GM03348 (cell line): ENCODE measurements around the gene POGZ.
"Not testable (repeated sequence)": the region's sequence is repeated elsewhere in the genome, so short reads cannot be mapped to it uniquely, and the experiment has no call there.

ENCODE experiments used
- DNase-seq: peaks from one replicate; pipeline ENCODE4 v3.0.0; 2012; ENCODE audit warnings: low spot score

Gene POGZ

DNA sequence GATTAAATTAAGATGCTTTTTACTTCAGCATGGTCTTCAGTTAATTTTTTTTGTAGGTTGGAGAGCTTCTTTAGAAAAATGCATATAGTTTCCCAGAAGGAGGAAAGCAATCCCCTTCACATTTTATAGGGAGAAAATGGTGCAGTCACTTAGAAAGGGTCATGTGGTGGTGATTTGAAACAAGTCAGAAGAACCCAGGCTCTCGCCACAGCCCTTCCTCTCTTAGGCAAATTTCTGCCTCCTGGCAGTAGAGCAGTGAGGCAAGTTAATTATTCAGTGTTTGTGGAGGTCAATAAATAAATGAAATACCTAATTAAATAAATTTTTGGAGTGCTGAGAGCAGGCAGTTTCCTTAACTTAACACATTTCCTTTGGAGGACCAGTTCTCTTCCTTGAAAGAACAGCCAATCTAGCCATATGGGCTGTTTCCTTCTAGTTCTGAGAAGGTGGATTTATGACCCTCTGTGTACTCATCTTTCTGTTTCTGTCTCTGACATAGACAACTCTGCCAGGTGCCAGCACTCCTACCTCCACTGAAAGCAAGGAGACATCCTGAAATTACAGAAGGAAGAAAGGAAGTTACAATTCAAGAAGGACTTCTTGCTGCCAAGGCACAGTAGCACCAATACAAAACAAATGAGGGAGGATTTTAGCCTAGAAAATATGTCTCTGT, 19.0 kb upstream of the POGZ start:
- DNase-seq = no peak

DNA sequence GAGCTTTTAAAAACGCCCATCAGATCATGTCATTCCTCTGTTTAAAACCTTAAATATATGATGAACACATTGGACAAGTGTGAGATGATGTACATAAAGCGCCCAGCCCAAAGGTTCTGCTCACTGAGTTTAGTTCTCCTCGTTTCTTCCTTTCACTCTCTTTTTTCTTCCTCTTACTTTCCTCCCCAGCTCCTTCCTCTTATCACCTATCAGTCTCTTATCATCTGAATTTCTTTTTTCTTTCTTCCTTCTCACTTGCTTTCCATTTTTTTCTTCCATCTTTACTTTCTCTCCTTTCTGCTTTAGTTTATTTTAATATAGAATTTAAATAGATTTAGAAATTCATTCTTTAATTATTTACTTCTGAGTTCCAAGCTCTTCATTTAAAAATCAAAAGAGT, 17.8 kb upstream of the POGZ start:
- DNase-seq = no peak

DNA sequence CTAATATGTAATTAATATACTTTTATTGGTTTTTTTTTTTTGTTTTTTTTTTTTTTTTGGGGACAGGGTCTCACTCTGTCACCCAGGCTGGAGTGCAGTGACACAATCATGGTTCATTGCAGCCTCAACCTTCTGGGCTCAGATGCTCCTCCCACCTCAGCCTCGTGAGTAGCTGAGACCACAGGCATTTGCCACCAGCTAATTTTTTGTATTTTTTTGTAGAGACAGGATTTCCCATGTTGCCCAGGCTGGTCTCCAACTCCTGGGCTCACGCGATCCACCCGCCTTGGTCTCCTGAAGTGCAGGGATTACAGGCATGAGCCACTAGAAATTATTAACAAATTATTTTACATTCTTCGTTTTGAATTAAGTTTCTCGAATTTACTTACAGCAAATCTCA, 16.8 kb upstream of the POGZ start:
- no peak for DNase-seq

DNA sequence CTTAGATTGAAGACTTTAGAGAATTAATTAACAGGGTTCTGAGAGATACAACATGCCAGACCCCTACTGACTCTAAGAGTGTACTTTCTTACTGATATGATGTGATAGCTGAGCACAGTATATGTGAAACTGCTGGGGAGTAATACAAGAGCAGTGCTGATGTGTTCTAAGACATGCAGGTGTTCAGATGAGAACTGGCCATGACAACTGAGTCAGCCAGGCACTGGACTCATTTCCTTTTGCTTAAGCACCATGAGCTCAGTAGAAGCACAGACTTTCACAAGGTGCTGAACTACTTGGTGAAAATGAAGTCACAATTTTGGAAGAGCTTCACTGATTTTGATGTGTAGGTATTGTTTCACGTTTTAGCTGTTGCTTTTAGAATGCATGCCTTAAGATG, 15.9 kb upstream of the POGZ start:
- DNase-seq = no peak

GRCh38 chr1:151474745-151475144, 15.5 kb upstream of the POGZ start:
- no peak for DNase-seq

DNA sequence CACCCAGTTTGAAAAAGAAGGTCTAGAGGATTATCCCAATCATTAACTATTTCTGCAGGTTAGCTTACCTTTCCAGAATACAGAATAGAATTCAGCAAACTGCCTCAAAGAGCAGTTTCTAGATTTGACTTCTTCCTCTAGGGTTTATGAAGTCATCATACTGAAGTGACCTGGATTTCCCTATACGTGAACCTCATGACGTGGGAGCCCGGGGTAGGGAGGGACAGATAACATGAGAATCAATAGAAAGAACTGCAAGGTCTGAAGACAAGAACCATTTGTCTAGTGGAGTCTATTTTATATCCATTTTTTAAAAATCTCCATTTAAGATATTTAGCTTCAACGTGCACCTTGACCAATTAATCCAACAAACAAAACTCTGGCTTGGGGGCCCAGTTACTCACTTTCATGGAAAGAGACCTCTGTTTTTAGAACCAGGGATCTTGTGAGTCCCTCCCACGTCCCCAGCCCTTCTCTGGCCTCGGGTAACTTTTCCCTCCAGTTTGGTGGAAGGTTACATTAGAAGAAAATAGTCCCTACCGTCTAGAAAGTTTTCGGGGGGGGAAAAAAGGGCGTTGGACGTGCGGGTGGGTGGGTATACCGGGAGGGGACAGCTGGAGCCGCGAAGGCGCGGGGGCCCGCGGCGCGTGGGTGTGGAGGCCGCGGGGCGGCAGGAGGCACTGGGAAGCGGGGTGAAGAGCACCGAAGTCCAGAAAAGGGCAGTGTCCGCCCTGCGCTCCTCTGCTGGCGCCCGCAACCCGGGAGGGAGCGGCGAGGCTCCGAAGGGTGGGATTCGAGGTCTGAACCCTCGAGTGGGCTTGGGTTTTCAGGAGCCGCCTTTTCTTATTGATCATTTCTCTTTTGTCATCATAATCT, 13.8 kb upstream of the POGZ start:
- peak; percentile 60 for DNase-seq

GRCh38 chr1:151465026-151465425, 5.7 kb upstream of the POGZ start:
- no peak for DNase-seq

- no peak for DNase-seq
Measured at GRCh38 chr1:151461694-151462093, 2.4 kb upstream of the POGZ start.

GRCh38 chr1:151458802-151459330, 428 bp downstream of the POGZ start:
- peak; percentile 92 for DNase-seq

DNA sequence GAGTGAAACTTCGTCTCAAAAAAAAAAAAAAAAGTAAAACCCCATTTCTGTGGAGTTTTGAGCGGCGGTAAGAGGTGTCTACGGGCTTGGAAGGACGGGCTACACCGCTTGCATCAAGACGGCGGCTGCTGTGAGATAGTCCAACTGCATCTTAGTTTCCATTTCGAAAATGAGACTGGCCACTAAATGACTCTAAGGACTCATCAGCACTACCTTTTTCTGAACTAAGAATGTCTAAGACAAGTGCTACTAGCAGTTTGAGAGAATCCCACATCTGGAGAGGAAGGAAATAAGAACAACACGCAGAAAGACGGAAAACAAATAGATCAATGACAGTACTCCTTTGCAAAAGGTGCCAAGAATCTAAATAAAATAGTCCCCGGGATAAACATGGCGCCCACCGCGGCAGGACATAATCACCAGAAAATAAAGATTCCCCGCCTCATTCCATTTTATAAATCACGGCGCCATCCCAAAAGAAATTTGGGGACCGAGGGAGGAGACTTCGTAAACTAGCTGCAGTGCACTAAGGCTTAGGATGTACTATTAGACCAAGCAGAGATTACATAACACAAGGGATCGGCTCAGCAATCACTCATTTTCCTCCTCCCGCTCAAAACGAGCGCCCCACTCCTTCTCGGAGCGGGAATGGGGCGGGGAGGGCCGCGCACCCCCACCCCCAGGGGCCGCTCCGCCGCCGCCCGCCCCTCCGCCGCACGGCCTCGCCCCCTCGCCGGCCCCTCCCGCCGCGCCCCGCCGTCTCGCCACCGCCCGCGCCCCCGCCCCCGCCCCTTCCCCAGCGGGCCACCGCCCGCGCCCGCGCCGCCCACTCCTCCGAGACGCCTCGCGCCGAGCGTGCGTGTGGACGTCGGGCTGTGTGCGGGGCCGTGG, 1.1 kb downstream of the POGZ start:
- DNase-seq = peak; percentile 91

- no peak for DNase-seq
Measured at GRCh38 chr1:151455966-151456365, 3.3 kb downstream of the POGZ start.

GRCh38 chr1:151455231-151455630, 4.1 kb downstream of the POGZ start:
- no peak for DNase-seq

GRCh38 chr1:151447696-151448095, 11.6 kb downstream of the POGZ start:
- no peak for DNase-seq

GRCh38 chr1:151444783-151445177, 14.5 kb downstream of the POGZ start:
- DNase-seq = no peak

DNA sequence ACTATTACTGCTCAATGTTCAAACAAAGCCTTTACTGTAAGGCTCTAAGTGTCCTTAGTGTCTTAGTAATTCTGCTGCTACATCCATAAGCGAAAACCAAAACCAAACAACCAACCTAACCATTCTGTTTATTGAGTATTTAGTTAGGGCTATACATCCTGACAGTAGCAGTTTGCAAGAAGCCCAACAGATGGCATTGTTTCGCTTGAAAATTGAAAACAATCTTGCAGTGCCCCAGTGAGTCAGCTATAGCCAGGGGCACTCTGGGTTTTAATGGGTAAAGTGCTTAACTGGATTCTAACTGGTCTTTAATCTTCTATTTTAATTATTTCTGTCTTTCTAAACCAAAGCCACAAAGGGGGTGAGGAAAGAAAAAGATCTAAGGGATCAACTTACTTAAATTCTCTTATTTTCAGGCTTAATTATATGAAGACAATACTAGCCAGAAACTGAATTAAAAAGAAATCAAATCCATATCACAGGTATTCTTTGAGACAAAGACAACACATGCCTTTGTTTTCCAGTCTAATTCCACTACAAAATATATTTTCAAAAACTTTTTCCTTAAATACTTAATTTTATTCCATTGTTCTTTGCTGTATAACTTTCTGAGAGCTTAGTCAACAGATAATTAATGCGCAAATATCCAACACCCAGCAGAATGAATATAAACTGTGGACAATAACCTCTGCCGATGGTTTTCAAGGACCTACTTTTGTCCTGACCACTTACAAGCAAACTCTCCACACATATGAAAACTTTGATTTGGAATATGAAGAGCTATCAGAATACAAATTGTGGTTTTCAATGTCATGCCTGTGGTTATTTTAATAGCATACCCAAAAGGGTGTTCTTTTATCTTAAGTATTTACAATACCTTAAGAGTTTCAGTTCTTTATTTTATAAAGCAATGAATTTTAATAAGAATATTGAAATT, 15.2 kb downstream of the POGZ start:
- DNase-seq = peak; percentile 88

DNA sequence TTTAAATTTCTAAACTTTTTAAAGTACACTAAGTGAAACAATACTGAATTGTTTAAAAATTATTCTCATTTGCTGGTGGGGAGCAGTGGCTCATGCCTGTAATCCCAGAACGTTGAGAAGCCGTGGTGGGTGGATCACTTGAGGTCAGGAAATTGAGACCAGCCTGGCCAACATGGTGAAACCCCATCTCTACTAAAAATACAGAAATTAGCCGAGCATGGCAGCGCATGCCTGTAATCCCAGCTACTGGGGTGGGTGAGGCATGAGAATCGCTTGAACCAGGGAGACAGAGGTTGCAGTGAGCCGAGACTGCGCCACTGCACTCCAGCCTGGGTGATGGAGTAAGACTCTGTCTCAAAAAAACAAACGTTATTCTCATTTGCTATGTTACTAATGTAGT, 21.9 kb downstream of the POGZ start:
- DNase-seq = not testable (repeated sequence)

DNA sequence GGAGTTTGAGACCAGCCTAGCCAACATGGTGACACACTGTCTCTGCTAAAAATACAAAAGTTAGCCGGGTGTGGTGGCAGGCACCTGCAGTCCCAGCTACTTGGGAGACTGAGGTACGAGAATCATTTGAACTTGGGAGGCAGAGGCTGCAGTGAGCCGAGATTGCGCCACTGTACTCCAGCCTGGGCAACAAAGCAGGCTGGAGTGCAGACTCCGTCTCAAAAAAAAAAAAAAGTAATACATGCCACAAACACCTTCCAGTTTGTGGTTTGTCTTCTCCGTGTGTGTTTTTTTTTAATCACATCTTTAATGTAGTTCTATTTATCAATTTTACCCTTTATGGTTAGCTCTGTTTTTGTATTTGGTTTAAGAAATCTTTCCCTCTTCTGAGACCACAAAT, 22.3 kb downstream of the POGZ start:
- no peak for DNase-seq

DNA sequence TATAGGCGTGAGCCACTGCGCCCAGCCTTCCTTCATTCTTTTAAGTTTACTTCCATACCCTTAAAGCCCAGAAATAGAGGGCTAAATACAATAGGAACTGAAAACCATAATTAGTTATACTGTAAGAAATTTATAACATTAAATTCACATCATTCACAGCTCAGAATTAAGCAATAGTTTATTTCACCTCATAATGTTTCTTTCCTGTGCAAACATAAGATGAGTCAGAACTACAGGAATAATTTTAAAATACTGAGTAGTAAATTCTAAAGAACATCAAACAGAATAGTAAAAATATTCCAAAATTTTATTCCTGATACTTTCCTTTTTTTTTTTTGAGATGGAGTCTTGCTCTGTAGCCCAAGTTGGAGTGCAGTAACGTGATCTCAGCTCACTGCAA, 24.1 kb downstream of the POGZ start:
- no peak for DNase-seq

- not testable (repeated sequence) for DNase-seq
Measured at GRCh38 chr1:151433827-151434226, 25.5 kb downstream of the POGZ start.

DNA sequence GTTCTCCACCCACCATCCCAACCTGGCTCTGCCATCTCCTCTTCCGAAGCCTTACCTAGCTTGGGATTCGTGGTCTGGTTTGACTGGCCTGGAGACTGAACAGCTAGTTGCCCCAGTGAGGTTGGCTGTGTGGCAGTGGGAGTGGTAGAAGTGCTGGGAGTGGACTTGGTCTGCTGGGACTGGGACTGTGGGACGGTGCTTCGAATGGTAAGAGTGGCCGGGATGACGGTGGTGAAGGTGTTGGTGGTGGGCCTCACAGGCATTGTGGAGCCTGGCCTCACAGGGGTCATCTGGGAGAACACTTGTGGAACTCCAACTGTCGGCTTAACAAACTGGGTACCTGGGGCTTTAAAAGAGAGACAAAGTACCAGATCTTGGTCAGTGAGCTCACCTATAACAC, 31.2 kb downstream of the POGZ start:
- no peak for DNase-seq

- no peak for DNase-seq
Measured at GRCh38 chr1:151425103-151425502, 34.2 kb downstream of the POGZ start.
